Activated naive CD4-positive, alpha-beta T cell treated with anti-CD3 and anti-CD28 coated beads, Interleukin-2, amount 50 U/mL, for 72 hours (primary cell): ENCODE results near the gene CDH24. TPM values are rescaled to one million over a fixed set of nuclear protein-coding genes. Genes with fewer than 3 reads are reported as not detected.

Experiments used
- ATAC-seq, 2 donors: fragments of 150-1000 bp; cut with Tn5 transposase; 2 replicates each; pipeline ENCODE4 v1.10.0; 2021; ENCODE audit warnings: mild to moderate bottlenecking in 2 of 2, moderate library complexity in 2 of 2
- DNase-seq, 2 donors: peaks; one replicate each; pipeline ENCODE4 v3.0.0; 2021 to 2022; ENCODE audit warnings: low spot score in 2 of 2
- H3K27ac Mint-ChIP-seq, 2 donors: one replicate each; pipeline ENCODE4 v1.8.0; 2022; ENCODE audit warnings: mild to moderate bottlenecking in 2 of 2, mixed read lengths in 2 of 2
- H3K36me3 Mint-ChIP-seq, 2 donors: one replicate each; pipeline ENCODE4 v1.8.0; 2022; ENCODE audit warnings: mixed read lengths in 2 of 2
- H3K9me3 Mint-ChIP-seq, 2 donors: one replicate each; pipeline ENCODE4 v1.8.0; 2022; ENCODE audit warnings: mixed read lengths in 2 of 2
- total RNA-seq, 2 donors: library from RNA; stranded (reverse); gene quantifications; one replicate each; pipeline ENCODE4 v1.2.3, GENCODE V29; 2022

Gene CDH24
- total RNA-seq, 2 donors from 2014 or later, result 1.1 to 1.4 TPM

DNA sequence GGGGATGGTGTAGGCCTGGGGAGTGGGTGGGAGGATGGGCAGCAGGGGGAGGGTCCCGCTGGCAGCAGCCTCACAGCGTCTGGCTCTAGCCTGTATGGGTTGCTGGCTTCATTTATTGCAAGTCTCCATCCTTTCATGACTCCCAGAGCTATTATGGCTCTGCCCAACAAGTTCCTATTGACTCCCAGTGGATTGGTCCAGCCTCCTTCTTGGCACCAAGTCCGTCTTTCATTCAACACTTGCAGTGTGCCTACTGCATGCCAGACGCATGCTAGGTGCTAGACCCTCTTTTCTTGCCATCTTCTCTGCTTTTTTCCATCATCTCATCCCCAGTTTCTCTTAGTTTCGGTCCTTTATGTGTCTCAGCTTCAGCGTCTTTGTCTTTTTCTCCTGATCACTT lies 14.2 kb downstream of the CDH24 start:
- Mint-ChIP-seq H3K27ac (no peak overlapping the region), H3K9me3 (no peaks in the 10 kb centered on the region), H3K36me3 (no peaks in the 10 kb centered on the region)
- ATAC-seq, result no peak
- DNase-seq, result no peak

DNA sequence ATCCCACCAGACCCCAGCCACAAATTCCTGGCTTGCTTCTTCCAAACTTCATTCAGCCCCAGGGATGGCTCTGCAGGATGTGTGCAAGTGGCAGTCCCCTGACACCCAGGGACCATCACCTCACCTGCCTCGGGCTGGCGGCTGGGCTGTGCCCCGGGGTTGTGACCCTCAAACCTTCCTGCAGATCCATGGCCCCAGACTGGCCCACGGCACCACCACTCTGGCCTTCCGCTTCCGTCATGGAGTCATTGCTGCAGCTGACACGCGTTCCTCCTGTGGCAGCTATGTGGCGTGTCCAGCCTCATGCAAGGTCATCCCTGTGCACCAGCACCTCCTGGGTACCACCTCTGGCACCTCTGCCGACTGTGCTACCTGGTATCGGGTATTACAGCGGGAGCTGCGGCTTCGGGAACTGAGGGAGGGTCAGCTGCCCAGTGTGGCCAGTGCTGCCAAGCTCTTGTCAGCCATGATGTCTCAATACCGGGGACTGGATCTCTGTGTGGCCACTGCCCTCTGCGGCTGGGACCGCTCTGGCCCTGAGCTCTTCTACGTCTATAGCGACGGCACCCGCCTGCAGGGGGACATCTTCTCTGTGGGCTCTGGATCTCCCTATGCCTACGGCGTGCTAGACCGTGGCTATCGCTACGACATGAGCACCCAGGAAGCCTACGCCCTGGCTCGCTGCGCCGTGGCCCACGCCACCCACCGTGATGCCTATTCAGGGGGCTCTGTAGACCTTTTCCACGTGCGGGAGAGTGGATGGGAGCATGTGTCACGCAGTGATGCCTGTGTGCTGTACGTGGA lies 15.0 kb downstream of the CDH24 start, which contains the start of gene PSMB11:
Gene PSMB11 (plus strand): TSS at position 51 of the 804 bp plus-strand sequence. CDS start 14 bp downstream, at position 65.
- Mint-ChIP-seq H3K9me3 (no peaks in the 10 kb centered on the region), H3K27ac (no peak within 1 kb of the TSS), H3K36me3 (no peaks in the 10 kb centered on the region)
- ATAC-seq (no peak), DNase-seq (no peak)

GRCh38 chr14:23041729-23042128 lies 15.6 kb downstream of the CDH24 start:
- no peak for DNase-seq
- H3K36me3 Mint-ChIP-seq, result no peaks in the 10 kb centered on the region
- H3K9me3 Mint-ChIP-seq, result no peaks in the 10 kb centered on the region
- no peak for ATAC-seq
- no peak overlapping the region for H3K27ac Mint-ChIP-seq

- DNase-seq (no peak), ATAC-seq (no peak)
- H3K27ac Mint-ChIP-seq, result no peak overlapping the region
- H3K9me3 Mint-ChIP-seq, result no peaks in the 10 kb centered on the region
- H3K36me3 Mint-ChIP-seq, result no peaks in the 10 kb centered on the region
These were observed 17.2 kb downstream of the CDH24 start for GRCh38 chr14:23040100-23040499.

DNA sequence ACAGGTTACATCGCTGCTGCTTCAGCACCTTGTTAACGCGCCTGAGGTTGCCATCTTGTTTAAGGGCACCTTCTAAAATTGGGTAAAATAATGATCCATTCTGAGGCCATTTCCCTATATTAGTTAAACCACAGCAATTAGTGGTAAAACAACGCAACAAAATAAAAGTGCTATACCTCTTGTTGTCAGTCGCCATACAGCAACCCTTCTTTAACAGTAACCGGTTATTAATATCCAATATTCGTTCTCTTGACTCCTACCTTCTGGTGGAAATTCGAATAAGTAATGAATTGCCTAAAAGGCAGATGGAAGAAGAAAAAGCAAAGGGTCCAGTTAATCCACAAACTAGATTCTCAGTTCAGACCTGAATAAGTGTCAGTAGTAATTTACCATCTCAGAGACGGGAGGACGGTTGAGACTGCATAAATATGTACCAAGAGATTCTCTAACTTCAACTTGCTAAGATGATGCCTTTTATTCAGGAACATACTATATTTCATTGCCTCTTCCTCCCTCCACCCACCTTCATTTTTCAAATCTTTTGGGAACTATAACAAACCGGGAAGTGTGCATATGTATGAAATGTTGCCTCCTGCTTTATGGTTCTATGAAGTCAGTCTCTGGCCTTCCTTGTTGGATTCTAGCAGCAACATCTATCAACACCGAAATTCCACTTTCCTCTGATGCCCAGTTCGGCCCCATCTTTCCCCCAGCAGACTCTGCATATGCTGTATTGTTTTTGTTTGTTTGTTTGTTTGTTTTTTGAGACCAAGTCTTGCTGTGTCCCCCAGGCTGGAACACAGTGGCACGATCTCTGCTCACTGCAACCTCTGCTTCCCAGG lies 21.8 kb downstream of the CDH24 start:
- H3K27ac Mint-ChIP-seq, result peak overlapping the region; percentile 97 to 99
- peaks cover 27 to 36% of the 10 kb centered on the region in 2 donors for H3K36me3 Mint-ChIP-seq
- ATAC-seq (no peak), DNase-seq (no peak)
- H3K9me3 Mint-ChIP-seq, result no peaks in the 10 kb centered on the region

DNA sequence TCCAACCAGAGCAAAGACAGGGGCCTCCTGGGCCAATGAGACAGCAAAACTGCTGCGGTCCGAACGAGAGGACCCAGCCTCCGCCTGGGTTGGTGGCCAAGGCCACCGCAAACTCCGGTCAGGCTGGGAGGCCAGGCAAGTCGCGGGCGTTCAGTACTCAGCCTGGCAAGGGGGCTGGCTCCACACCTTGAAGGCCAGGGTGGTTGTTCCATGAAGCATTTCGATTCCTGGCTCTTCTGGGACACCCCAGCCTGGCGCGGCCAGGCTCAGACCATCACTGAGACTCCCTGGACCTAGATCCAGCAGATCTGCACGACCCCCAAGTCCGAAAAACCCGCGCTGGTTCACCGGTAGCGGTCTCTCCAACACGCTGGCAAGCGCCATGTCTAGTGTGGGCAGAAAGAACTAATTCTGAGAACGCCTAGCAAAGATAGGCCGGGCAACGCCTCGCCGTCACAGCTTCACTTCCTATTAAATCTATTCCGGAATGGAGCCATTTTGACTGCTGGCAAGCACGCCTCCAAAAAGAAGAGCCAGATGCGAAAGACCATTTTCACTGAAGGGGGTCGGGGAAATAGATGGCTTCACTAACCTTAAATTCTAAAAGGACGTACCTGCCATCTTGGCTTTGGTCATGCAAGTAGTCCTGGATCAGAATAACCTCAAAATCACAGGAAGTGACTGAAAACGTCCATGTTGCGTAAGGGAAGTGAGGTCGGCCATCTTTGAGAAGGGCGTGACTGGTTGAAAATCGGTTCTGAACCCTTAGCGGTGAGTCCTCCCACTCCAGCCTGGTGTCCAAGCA lies 22.6 kb downstream of the CDH24 start, which contains the start of gene PSMB5:
Gene PSMB5 (minus strand): TSS at position 403 of the 805 bp plus-strand sequence. CDS start 19 bp downstream, at position 384.
- DNase-seq (peak; percentile 78 to 90), ATAC-seq (peak; percentile 93)
- Mint-ChIP-seq H3K9me3 (no peaks in the 10 kb centered on the region), H3K36me3 (peaks cover 27 to 36% of the 10 kb centered on the region in 2 donors), H3K27ac (peak within 1 kb of the TSS; percentile 97 to 99)

DNA sequence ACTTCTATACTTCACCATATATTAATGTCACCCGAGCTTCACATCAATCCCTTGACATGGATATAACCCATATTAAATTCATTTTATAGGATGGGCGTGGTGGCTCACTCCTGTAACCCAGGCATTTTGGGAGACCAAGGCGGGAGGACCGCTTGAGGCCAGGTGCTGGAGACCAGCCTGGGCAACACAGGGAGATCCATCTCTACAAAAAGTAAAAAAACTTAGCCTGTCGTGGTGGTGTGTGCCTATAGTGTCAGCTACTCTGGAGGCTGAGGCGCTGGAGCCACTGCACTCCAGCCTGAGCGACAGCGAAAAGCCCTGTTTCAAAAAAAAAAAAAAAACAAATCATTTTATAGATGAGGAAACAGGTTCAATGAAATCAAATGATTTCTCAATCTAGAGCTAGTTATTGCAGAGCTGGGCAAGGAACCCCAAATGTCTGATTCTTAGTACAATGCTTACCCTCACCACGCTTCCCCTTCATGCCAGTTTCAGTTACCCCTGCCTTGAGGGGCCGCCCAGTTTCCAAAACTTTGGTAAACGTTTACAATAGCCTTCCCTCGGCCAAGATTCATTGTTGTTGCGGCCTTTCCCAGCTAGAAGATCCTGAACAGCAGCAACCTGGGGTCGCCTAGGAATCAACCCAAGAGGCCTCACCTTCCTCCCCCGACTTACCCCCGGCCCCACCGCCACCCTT lies 23.4 kb downstream of the CDH24 start:
- H3K27ac Mint-ChIP-seq, result peak overlapping the region; percentile 97 to 99
- DNase-seq (no peak), ATAC-seq (peak in 1 of 2 donors; percentile 18)
- H3K36me3 Mint-ChIP-seq, result peaks cover 28 to 43% of the 10 kb centered on the region in 2 donors
- no peaks in the 10 kb centered on the region for H3K9me3 Mint-ChIP-seq

DNA sequence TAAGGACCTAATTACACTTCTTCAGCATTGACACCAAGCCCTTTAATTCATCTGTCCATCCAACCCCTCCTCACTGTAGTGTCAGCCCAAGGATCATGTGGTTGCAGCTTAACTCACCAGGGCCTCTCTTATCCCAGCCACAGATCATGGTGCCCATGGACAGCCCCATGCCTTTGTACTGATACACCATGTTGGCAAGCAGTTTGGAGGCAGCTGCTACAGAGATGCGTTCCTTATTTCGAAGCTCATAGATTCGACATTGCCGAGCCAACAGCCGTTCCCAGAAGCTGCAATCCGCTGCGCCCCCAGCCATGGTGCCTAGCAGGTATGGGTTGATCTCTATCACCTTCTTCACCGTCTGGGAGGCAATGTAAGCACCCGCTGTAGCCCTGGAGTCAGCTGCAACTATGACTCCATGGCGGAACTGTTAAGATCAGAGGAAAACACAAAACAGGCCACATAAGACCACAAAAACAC lies 24.0 kb downstream of the CDH24 start:
- Mint-ChIP-seq H3K36me3 (peaks cover 33 to 44% of the 10 kb centered on the region in 2 donors), H3K27ac (peak overlapping the region; percentile 97 to 99), H3K9me3 (no peaks in the 10 kb centered on the region)
- no peak for ATAC-seq
- no peak for DNase-seq

- H3K36me3 Mint-ChIP-seq, result peaks cover 36 to 50% of the 10 kb centered on the region in 2 donors
- H3K9me3 Mint-ChIP-seq, result no peaks in the 10 kb centered on the region
- DNase-seq (no peak), ATAC-seq (no peak)
- peak overlapping the region; percentile 21 to 94 for H3K27ac Mint-ChIP-seq
These were observed 26.4 kb downstream of the CDH24 start for GRCh38 chr14:23030936-23031335.

GRCh38 chr14:23028799-23029198 lies 28.5 kb downstream of the CDH24 start:
- ATAC-seq (peak; percentile 67 to 78), DNase-seq (no peak)
- Mint-ChIP-seq H3K36me3 (peaks cover 31 to 57% of the 10 kb centered on the region in 2 donors), H3K9me3 (no peaks in the 10 kb centered on the region), H3K27ac (peak overlapping the region; percentile 0 to 40)

GRCh38 chr14:23025151-23025814 lies 32.0 kb downstream of the CDH24 start:
- peaks cover 20 to 30% of the 10 kb centered on the region in 2 donors for H3K36me3 Mint-ChIP-seq
- H3K9me3 Mint-ChIP-seq, result no peaks in the 10 kb centered on the region
- H3K27ac Mint-ChIP-seq, result peak overlapping the region; percentile 65 to 78
- ATAC-seq (peak; percentile 44 to 59), DNase-seq (peak in 1 of 2 donors; percentile 52)

GRCh38 chr14:23024612-23025075 lies 32.7 kb downstream of the CDH24 start:
- Mint-ChIP-seq H3K27ac (peak overlapping the region; percentile 65 to 78), H3K36me3 (peaks cover 20 to 30% of the 10 kb centered on the region in 2 donors), H3K9me3 (no peaks in the 10 kb centered on the region)
- ATAC-seq (peak; percentile 58 to 66), DNase-seq (peak in 1 of 2 donors; percentile 48)

DNA sequence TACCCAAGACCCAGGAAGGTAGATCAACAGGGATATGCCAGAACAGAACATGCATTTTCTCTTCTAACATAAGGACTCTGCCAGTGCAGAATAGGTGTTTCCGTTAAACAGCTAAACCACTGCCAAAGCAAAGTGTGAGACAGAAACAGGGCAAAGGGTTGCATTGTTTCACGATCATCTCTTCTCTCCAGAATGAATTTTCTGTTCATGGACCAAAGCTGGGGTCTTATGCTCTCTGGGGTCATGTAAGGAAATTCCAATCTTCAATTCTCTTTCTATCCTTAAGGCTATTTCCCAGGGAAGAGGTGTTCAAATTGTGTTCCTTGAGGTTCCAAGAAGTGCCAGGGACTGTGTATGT lies 33.5 kb downstream of the CDH24 start:
- DNase-seq, result no peak
- no peak for ATAC-seq
- H3K36me3 Mint-ChIP-seq, result peaks cover 17 to 22% of the 10 kb centered on the region in 2 donors
- H3K27ac Mint-ChIP-seq, result peak overlapping the region in 1 of 2 donors; percentile 69
- H3K9me3 Mint-ChIP-seq, result no peaks in the 10 kb centered on the region

- H3K27ac Mint-ChIP-seq, result peak overlapping the region; percentile 11 to 69
- peaks cover 14 to 22% of the 10 kb centered on the region in 2 donors for H3K36me3 Mint-ChIP-seq
- no peaks in the 10 kb centered on the region for H3K9me3 Mint-ChIP-seq
- ATAC-seq (peak in 1 of 2 donors; percentile 8), DNase-seq (peak in 1 of 2 donors; percentile 3)
These were observed 34.1 kb downstream of the CDH24 start for GRCh38 chr14:23023022-23023794.
